ENCODE data around the gene CR1.

DNA sequence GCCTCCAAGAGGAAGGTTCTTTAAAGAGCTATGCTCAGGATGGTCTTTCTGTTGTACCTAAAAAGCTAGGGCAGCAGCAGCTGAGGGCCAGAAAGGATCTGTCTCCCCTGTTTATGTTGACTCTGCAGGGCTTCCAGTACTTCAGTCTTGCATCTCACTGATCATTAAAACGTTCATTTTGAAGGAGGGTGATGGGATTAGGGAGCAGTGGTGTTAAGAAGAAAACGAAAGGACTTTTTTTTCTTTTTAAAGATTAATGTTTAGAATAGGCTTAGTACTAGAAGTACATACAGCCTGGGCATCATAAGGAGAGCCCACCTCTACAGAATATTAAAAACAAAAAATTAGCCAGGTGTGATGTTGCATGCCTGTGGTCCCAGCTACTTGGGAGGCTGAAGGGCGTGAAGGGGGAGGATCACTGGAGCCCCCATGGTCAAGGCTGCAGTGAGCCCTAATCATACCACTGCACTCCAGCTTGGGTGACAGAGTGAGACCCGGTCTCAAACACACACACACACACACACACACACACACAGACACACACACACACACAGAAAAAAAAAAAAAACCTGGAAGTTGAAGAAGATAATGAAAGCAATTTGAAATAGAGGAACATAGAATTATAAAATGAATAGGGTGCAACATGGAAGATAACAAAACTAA lies 151.8 kb downstream of the CR1 start:
- TF ChIP-seq, protein P1, sequence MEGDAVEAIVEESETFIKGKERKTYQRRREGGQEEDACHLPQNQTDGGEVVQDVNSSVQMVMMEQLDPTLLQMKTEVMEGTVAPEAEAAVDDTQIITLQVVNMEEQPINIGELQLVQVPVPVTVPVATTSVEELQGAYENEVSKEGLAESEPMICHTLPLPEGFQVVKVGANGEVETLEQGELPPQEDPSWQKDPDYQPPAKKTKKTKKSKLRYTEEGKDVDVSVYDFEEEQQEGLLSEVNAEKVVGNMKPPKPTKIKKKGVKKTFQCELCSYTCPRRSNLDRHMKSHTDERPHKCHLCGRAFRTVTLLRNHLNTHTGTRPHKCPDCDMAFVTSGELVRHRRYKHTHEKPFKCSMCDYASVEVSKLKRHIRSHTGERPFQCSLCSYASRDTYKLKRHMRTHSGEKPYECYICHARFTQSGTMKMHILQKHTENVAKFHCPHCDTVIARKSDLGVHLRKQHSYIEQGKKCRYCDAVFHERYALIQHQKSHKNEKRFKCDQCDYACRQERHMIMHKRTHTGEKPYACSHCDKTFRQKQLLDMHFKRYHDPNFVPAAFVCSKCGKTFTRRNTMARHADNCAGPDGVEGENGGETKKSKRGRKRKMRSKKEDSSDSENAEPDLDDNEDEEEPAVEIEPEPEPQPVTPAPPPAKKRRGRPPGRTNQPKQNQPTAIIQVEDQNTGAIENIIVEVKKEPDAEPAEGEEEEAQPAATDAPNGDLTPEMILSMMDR (IDR thresholded peaks at IDR 0.05 in 2 of 3, conservative IDR thresholded peaks at IDR 0.05 in 1 of 3; ENCODE audit: insufficient read depth in 2 of 3, low read depth in 1 of 3, low read length in 3 of 3) = no peak
- no peak for TF ChIP-seq SP2 (IDR thresholded peaks at IDR 0.05; ENCODE audit: extremely low read depth, low read depth, low read length, poor library complexity, severe bottlenecking)
- no peak for TF ChIP-seq RBFOX2 (IDR thresholded peaks at IDR 0.05; ENCODE audit: low read depth, low read length)
- TF ChIP-seq, protein P2, sequence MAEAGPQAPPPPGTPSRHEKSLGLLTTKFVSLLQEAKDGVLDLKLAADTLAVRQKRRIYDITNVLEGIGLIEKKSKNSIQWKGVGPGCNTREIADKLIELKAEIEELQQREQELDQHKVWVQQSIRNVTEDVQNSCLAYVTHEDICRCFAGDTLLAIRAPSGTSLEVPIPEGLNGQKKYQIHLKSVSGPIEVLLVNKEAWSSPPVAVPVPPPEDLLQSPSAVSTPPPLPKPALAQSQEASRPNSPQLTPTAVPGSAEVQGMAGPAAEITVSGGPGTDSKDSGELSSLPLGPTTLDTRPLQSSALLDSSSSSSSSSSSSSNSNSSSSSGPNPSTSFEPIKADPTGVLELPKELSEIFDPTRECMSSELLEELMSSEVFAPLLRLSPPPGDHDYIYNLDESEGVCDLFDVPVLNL (CRISPR knock-in tag; IDR thresholded peaks at IDR 0.05; ENCODE audit: low read depth) = no peak
- no peak for TF ChIP-seq CBX3 (IDR thresholded peaks at IDR 0.05; ENCODE audit: borderline replicate concordance in 1 of 2, low read length in 2 of 2)
- no peak for TF ChIP-seq TEAD4 (IDR thresholded peaks at IDR 0.05; ENCODE audit: low read length)
- no peak for TF ChIP-seq TEAD4 (CRISPR knock-in tag; IDR thresholded peaks at IDR 0.05; ENCODE audit: borderline replicate concordance)
- TF ChIP-seq HMG20A (CRISPR knock-in tag; conservative IDR thresholded peaks at IDR 0.05) = no peak
- TF ChIP-seq POLR2A (conservative IDR thresholded peaks at IDR 0.05) = no peak
- TF ChIP-seq NBN (IDR thresholded peaks at IDR 0.05; ENCODE audit: low read depth) = peak; percentile 86; the same call in 1 of the 2 replicates
- TF ChIP-seq EP400 (IDR thresholded peaks at IDR 0.05) = no peak
- TF ChIP-seq, protein P3, sequence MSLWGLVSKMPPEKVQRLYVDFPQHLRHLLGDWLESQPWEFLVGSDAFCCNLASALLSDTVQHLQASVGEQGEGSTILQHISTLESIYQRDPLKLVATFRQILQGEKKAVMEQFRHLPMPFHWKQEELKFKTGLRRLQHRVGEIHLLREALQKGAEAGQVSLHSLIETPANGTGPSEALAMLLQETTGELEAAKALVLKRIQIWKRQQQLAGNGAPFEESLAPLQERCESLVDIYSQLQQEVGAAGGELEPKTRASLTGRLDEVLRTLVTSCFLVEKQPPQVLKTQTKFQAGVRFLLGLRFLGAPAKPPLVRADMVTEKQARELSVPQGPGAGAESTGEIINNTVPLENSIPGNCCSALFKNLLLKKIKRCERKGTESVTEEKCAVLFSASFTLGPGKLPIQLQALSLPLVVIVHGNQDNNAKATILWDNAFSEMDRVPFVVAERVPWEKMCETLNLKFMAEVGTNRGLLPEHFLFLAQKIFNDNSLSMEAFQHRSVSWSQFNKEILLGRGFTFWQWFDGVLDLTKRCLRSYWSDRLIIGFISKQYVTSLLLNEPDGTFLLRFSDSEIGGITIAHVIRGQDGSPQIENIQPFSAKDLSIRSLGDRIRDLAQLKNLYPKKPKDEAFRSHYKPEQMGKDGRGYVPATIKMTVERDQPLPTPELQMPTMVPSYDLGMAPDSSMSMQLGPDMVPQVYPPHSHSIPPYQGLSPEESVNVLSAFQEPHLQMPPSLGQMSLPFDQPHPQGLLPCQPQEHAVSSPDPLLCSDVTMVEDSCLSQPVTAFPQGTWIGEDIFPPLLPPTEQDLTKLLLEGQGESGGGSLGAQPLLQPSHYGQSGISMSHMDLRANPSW (CRISPR knock-in tag; IDR thresholded peaks at IDR 0.05) = no peak
- TF ChIP-seq MYBL2 (IDR thresholded peaks at IDR 0.05; ENCODE audit: low read depth) = no peak
- TF ChIP-seq MYBL2 (CRISPR knock-in tag; IDR thresholded peaks at IDR 0.05; ENCODE audit: borderline replicate concordance) = no peak
- TF ChIP-seq MYC (IDR thresholded peaks at IDR 0.05; ENCODE audit: low read depth, low read length) = no peak
- TF ChIP-seq MYC (CRISPR knock-in tag; IDR thresholded peaks at IDR 0.05; ENCODE audit: borderline replicate concordance, low read depth) = no peak
